ENCODE measurements around the gene ZNF331.

DNA sequence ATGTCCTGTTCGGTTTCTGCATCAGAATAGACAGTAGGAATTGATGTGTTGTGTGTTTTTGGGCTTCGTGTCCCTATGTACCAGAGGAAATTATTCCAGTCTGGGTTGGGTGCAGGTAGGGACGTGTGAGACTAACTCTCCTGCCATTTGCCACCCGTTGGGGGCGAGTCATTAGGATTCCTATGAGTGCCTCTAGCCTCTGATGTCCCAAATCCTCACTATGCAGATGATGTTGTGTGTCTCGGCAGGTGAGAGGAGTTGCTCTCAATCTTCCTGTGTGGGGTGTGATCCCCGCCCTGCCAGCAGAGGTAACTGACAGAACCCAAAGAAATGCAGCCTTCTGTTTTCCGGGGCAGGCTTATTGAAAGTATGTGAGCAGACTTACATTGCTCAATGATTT lies 31.2 kb upstream of the ZNF331 start:
- TF ChIP-seq CTCF (IDR thresholded peaks at IDR 0.05; ENCODE audit: poor library complexity) (no peak), EZH2phosphoT487 (IDR thresholded peaks at IDR 0.05; ENCODE audit: low read depth, severe bottlenecking, unreplicated experiment) (no peak)
